Fibroblast of pulmonary artery (primary cell): ENCODE measurements around the gene LTA4H.

Source experiments
- DNase-seq: peaks from one replicate; pipeline ENCODE4 v3.0.0-alpha.2; 2010; ENCODE audit warnings: low read depth
- H3K4me3 ChIP-seq: replicated peaks from 2 replicates; pipeline ENCODE4 v1.5.1; 2011; ENCODE audit warnings: low read depth, mild to moderate bottlenecking, control low read depth, low read length, moderate library complexity
- TF ChIP-seq, protein P1 (sequence below): IDR thresholded peaks from 2 replicates; pipeline ENCODE4 v1.5.1; 2011; ENCODE audit warnings: mild to moderate bottlenecking, control low read depth, low read length, inconsistent platforms; ENCODE audit errors: missing control alignments

The LTA4H gene

DNA sequence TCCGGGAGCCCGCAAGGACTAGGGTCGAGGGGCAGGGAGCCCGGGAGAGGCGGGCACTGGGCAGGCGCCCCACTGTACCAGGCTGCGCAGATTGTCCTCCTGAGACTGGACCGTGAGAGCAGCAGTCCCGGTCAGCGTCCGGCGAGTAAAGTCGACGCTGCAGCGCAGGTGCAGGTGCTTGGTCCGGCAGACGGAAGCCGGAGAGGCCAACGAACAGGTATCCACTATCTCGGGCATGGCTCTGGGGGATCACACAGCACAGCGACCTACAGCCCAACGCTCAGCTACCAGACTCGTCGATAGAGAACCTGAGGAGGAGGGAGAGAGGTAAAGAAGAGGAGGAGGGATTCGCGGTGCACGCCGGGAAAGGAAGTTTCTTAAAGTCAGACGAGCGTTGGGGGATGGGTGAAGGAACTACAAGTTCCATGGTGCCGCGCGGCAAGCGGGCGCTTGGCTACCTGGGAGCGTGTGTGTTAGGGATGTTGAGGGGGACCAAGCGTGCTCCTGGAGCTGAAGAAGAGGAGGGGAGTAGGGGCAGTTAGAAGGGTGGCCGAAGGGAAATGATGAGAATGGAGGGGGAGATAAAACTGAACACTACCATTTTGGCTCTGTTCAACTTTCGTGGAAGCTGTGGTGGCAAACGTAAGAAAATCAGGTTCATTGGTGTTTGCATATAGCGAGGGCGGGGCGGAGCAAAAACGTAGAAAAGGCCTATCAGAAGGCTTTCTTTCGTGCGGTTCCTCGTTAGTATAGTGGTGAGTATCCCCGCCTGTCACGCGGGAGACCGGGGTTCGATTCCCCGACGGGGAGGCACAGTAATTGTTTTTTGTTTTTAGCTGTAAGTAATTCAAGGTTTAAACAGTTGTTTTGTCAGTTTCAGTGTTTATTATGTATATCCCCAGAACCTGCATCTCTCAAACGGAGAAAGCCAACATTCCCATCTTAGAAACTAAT, at the start of gene LTA4H:
Gene LTA4H (minus strand): TSS at position 305 of the 954 bp plus-strand sequence. CDS start 68 bp downstream, at position 237.
- DNase-seq: peak; percentile 99
- TF ChIP-seq, protein P1, sequence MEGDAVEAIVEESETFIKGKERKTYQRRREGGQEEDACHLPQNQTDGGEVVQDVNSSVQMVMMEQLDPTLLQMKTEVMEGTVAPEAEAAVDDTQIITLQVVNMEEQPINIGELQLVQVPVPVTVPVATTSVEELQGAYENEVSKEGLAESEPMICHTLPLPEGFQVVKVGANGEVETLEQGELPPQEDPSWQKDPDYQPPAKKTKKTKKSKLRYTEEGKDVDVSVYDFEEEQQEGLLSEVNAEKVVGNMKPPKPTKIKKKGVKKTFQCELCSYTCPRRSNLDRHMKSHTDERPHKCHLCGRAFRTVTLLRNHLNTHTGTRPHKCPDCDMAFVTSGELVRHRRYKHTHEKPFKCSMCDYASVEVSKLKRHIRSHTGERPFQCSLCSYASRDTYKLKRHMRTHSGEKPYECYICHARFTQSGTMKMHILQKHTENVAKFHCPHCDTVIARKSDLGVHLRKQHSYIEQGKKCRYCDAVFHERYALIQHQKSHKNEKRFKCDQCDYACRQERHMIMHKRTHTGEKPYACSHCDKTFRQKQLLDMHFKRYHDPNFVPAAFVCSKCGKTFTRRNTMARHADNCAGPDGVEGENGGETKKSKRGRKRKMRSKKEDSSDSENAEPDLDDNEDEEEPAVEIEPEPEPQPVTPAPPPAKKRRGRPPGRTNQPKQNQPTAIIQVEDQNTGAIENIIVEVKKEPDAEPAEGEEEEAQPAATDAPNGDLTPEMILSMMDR: no peak
- H3K4me3 ChIP-seq: peak within 1 kb of the TSS; percentile 84

DNA sequence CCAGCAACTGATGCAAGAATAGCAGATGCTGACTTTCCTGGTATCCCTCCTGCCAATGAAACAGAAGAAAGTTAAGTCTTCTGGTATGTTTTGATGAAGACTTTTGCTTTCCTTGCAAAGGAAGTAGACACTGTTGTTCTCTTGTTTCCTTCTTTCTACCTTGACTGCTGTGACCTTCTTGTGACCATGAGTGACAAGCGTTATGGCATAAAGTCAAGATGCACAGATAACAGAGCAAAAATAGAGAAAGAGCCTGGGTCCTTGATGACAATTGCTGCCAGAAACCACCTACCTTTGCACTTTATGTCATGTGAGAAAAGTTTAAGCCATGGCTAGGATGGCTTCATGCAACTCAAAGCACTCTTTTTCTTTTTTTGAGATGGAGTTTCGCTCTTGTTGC, 49.2 kb upstream of the LTA4H start:
- no peak for DNase-seq
- no peak overlapping the region for H3K4me3 ChIP-seq
- TF ChIP-seq, protein P1: no peak

DNA sequence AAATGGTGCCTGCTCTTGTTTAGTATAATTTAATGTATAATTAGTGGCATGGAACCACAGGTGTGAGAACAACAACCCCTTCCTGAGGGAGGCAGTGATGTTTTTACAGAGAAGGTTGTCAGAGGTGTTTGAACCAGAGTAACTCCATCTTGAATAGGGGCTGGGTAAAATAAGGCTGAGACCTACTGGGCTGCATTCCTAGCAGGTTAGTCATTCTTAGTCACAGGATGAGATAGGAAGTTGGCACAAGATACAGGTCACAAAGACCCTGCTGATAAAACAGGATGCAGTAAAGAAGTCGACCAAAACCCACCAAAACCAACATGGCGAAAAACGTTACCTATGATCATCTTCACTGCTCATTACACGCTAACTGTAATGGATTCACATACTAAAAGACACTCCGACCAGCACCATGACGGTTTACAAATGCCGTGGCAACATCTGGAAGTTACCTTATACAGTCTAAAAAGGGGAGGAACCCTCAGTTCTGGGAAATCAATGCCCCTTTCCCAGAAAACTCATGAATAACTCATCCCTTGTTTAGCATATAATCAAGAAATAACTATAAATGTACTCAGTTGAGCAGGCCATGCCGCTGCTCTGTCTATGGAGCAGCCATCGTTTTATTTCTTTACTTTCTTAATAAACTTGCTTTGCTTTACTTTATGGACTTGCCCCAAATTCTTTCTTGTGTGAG, 47.8 kb upstream of the LTA4H start:
- no peak overlapping the region for H3K4me3 ChIP-seq
- DNase-seq: no peak
- TF ChIP-seq, protein P1: no peak

DNA sequence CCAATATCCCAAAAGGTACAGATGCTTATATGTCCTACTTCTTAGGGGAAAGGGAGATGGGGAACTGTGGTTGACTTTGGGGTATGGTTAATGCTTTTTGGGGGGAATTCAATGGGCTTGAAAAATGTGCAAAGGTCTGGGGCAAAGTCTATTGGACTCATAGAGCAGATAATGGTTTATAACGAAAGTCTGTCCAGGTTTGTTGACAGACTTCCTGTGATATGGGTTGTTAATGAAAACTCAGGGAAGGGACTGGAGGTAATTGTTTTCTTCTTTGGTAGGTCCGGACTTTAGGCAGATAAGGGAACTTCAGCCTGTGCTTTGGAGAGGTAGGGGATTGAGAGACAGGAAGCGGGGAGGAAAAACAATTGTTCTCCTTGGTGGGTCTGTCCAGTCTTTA, 46.2 kb upstream of the LTA4H start:
- DNase-seq: no peak
- no peak overlapping the region for H3K4me3 ChIP-seq
- TF ChIP-seq, protein P1: no peak

DNA sequence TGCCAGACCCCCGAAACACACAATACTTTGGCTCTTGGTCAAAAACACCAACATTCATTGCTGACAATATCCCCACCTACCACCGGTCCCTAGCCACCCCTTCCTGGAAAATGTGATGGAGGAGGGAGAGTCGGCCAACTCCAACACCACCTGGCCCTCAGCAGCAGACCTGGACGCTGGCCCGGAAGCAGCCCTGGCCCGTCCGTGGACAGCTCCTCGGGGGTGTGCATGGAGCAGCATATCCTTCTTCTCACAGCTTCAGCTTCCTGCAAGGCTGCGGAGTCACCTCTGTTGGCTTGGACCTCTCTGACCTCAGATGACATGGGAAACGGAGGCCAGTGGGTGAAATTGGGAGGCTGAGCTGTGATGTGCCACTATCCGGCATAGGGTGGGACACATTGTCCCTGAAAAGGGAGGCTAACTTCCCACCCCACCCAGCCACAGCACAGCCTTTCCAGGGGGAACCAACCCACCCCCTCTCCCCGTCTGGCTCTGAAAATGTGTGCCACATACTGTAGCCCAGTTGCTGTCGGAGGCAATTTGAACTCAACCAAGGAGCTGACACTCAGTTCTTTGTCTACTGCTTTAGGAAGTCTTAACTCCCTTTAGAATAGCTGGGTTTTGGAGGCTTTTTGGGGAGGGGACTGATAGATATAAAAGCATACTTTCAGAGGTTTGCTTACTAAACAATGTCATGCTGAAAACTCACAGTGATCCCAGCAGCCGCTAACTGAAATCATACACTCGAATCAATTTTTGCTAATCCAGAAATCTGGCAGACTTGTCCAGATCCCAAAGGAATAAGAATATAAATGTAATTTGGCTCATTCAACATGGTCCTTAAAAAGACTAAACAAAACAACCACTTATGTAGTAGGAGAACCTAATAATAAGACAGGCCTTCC, 43.1 kb upstream of the LTA4H start:
- peak; percentile 38 for DNase-seq
- TF ChIP-seq, protein P1: no peak
- H3K4me3 ChIP-seq: no peak overlapping the region

DNA sequence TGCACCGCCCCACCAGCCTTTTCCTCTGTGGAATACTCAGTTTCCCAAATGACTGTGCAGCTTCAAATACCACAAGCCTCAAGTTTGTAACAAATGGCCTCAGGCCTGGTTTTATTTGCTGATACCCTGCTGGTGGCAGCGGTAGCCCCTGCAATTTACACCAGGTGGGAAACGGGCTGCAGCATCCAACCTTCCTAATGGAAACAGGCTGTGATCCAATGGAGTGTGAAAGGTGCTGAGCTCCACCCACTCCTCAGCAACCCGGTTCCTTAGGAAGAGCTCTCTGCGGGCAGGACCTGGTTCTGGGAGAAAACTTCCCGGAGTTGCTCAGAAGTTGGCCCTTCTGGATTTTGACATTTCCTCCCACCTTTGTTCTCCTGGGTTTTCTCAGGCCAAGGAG, 41.7 kb upstream of the LTA4H start:
- no peak for DNase-seq
- TF ChIP-seq, protein P1: no peak
- H3K4me3 ChIP-seq: no peak overlapping the region
